Stimulated activated CD4-positive, alpha-beta T cell treated with anti-CD3 and anti-CD28 coated beads, Interleukin-12 subunit alpha, Interleukin-12 subunit beta, amount 100 ng/mL, for 4 hours (primary cell): ENCODE results near the gene PDE4D.

Experiments used
- DNase-seq: peaks from one replicate; pipeline ENCODE4 v3.0.0-alpha.2; 2020

PDE4D gene

DNA sequence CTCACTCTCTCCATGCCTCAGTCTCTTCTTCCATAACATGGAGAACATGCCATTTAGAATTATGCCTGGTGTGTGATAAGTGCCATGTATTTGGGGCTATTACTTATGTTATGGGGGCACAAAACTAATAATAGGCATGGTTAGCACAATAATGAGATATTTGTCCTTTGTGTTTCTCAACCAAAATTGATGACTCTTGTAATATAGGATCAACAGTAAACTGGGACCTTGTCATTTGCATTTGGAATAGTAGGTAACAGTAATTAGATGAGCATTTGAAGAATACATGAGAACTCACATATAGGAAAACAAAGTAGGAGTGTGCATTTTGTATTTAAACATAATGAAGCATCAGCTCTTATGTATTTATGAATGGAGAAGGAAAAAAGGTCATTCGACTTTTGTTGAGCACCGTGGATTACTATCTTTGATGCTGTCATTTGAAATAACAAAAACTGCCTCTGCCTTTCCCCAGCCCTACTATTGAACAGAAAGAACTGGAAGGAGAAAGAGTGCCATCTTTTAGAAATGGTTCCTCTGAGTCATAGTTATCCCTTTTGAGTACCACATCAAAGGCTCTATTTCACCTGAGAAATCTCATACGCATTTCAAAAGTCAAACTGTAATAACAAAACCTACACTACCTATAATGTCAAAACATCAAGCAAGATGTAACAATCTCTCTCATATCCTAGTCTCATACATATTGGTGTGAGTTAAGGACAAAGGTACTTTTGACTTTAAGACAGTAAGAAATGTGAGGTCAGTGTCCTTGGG, 655.2 kb downstream of the PDE4D start:
- DNase-seq: no peak

- no peak for DNase-seq
Measured at GRCh38 chr5:59236986-59237385, 656.5 kb downstream of the PDE4D start.

- DNase-seq: no peak
Measured at GRCh38 chr5:59236448-59236847, 657.1 kb downstream of the PDE4D start.

DNA sequence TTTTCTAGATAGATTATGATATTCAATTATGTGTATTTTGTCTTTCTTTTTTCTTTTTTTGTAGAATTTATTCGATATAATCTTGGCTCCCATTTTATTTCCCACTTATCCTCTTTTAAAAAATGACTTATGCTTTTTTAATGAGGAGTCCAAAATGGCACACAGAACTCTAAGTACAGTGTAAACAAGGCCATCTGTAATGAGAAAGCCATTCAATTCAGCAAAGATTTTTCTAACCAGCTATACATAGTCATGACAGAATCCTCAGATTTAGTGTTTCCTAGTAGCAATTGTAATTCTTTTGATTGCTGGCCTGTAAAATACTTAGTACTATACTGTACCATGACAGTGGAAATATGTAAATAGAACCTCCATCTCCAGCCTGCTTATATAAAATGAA, 659.3 kb downstream of the PDE4D start:
- DNase-seq: no peak

DNA sequence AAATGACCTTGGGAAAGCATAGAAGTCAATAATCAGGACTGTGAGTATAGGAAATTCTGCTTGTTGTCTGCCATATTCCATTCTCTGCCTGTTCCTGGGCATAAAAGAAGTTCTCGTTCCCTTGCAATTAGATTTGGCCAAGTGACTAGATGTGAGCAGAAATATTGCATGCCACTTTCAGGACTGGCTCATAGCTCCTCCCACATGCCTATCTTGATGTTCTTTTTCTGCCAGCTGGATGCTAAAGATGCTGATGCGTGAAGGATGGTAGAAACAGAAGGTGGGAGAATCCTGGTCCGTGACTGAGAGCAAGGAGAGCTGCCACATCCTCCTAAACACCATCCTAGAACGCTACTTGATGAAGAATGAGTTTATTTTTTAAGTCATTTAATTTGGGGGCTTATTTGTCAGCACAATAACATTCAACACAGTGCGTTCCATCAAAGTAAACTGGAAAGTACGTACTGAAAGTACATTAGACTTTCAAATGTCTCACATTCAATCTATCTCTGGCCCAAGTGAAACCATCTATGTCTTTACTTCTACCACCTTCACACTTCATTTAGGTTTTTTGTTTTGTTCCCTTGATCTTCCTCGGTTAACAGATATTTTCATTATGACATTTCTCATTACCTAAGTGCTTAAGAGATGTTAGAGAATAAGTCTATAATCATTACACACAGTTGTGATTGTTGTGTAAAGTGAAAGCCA, 662.1 kb downstream of the PDE4D start:
- DNase-seq: no peak

GRCh38 chr5:59222687-59223511, 670.6 kb downstream of the PDE4D start:
- no peak for DNase-seq

DNA sequence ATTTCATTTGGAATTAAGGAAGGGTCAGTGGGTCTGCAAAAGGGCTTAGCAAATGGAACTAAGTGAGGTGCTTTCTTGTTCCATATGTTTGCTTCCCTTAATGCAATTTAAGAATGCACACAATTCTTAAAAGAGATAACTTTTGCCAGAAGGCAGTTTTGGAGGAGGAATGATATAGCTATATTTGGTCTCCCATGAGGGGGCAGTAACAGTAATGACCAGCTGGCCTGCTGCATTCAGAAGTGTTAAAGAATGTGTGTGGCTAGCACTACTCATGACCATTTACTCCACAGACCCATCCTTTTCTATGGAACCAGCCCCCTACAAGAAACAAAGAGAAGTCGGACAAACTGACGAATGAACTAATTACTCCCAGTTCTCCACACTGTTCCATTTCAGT, 671.8 kb downstream of the PDE4D start:
- no peak for DNase-seq

DNA sequence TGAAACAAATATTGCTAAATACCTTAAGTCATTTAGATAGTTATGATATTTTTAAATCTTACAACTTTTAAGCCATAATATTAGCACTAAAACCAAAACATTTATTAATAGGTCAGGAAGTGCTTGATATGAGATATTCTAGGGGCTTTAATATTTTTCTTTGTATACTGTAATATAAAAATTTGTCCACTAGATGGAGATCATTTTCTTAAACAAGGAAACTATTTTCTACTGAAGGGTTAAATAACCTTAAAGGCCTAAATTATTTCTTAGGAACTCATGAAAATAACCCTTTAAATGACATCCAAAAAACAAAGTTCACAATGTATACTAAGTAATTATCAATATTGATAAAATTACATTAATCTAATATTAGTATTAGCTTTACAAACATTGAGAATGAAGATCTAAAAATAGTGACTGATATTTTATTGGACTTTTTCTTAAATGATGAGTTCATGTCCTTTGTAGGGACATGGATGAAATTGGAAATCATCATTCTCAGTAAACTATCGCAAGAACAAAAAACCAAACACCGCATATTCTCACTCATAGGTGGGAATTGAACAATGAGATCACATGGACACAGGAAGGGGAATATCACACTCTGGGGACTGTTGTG, 675.0 kb downstream of the PDE4D start:
- no peak for DNase-seq

GRCh38 chr5:59216841-59217240, 676.7 kb downstream of the PDE4D start:
- no peak for DNase-seq

GRCh38 chr5:59212596-59212995, 680.9 kb downstream of the PDE4D start:
- DNase-seq: no peak

DNA sequence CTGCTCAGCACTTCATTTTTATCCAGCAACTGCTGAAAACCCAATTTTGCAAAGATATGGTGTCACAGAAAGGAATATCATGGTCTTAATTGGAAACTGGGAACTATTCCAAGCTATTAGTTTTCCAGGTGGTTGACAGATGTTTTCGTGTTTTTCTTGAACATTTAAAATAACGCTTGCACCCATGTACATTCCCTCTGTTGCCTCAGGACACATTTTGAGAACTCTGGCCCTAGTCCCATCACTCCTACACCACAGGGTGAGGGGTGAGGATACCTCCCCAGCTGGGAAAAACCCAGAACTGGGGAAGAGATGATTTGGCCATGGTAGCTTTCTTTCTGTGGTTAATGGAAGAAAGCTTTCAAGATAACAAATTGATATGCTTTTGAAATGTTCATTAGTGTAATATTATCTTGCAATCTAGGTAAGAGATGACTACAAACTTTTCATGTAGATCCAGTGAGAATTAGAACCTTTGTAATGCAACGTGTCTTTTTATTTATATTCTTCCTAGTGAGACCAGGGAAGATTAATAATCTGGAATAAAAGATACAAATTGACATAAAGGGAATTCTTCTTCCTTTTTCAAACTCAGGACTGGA, 683.7 kb downstream of the PDE4D start:
- no peak for DNase-seq

GRCh38 chr5:59208474-59208873, 685.1 kb downstream of the PDE4D start:
- DNase-seq: no peak

- no peak for DNase-seq
Measured at GRCh38 chr5:59207401-59207800, 686.1 kb downstream of the PDE4D start.

DNA sequence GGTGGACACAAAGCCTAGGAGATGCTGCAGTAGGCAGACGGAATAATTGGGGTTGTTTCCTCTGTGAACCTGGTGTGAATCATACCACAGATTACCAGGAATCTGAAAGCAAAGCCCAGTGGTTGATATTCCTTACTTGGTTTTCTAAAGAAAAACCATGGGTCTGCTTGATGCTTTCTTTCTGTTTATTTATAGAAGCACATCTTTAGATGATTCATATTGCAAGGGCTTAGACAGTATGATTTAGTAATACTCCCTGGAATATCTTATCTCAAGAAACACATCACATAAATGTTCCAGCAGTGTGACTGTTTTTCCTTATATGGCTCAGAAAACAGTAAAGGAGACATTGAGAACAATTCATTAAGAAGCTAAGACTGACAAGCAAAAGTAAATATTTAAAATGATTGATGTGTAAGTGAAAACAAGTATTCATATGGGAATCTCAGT, 687.4 kb downstream of the PDE4D start:
- DNase-seq: no peak

DNA sequence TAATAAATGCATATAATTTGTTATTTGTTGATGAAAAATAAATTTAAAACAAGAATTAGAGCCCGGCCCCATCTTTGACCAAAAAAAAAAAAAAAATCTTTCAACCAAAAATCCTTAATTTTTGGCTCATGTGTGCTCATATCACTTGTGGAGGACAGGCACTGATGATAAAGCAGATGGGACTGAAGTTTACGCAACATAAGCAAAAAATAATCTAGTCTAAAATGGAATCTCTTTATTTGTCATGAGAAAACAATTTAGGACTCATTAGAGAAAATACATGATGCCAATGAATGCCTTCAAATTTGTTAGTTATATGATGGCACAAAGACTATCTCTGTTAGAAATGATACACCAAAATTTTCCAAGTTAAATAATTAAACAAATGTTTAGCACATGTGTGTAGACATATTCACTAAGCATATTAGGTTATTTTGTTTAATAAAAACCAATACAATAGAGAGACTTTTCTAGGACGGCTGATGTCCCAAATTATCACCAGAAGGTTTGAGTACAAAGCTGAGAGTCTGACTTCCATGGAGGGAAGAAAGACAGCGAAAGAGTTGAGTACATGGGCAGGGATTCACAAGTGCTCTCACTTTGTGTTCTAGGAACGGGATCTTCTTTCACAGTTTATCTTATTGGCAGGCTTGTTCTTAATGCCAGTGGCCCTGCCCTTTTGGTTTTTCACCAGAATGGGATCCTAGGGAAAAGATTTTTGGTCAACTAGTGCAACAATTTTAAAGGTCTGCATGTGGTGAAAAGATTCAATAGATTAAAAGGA, 689.2 kb downstream of the PDE4D start:
- no peak for DNase-seq

DNA sequence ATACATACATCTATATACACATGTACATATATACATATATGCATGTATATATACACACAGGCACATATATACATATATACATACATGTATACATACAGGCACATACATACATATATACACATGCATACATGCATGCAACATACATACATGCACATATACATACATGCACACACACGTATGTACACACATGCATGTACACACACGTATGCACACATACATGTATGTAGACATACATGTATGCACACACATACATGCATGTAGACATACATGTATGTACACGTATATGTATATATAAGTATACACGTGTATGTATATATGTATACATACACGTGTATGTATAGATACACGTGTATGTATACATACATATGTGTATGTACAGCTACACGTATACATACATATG, 693.7 kb downstream of the PDE4D start:
- no peak for DNase-seq

DNA sequence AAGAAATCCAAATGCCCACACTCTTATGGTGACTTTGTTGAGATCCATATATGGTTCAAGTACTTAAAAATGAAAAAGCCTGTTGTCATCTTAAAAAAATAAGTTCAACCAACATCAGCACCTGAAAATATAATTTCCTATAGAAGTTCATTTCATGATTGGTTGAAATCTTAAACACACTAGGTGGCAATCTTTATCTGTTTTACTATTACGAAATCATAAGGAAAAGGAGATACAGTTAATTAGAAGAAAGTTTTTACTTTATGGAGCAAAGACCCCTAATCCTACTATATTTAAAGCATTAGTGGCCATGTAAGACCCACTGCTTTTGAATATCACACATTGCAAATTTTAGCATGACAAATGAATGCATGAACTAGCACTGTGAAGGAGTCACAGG, 694.7 kb downstream of the PDE4D start:
- DNase-seq: no peak

DNA sequence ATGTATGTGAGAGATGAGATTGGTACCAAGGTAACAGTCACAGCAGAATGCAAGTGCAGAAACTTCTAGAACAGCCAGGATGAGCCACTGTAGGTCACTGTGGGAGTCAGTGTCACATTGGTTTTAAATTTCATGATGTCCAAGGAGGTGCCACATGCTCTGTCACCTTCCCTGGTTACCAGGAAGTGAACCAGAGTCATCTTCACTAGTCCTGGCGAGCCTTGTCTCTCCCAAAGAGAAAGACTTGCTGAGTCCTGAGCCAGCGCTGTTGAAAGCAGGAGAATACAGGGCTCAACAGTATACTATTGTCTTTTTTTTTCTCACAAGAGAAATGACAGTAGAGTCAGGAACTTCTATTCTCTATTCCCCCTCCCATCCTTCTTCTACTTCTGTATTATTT, 695.2 kb downstream of the PDE4D start:
- DNase-seq: no peak

GRCh38 chr5:59197911-59198310, 695.6 kb downstream of the PDE4D start:
- no peak for DNase-seq

- DNase-seq: no peak
Measured at GRCh38 chr5:59193616-59194319, 699.8 kb downstream of the PDE4D start.

- no peak for DNase-seq
Measured at GRCh38 chr5:59190746-59191145, 702.8 kb downstream of the PDE4D start.
